Astrocyte of the spinal cord (primary cell): Measurements from ENCODE around the gene CHCHD6.

ENCODE experiments used
- DNase-seq: peaks from one replicate; pipeline ENCODE4 v3.0.0; 2011; ENCODE audit warnings: low read depth, low spot score
- H3K4me3 ChIP-seq: 2 replicates; pipeline ENCODE4 v1.5.1; 2011; ENCODE audit warnings: low read depth, mild to moderate bottlenecking, low read length, moderate library complexity
- CTCF ChIP-seq: IDR thresholded peaks from 2 replicates; pipeline ENCODE4 v1.5.1; 2012; ENCODE audit warnings: low read depth, mild to moderate bottlenecking, low read length, inconsistent platforms
- in situ Hi-C: cut with HindIII; loops from 2 replicates; pipeline ENCODE4 v1.10.0; 2017; ENCODE audit warnings: low sequenced_read_pairs

The CHCHD6 gene

GRCh38 chr3:126994661-126995245, 290.7 kb downstream of the CHCHD6 start:
- H3K4me3 ChIP-seq = no peak overlapping the region
- in situ Hi-C loops = no loop called here

GRCh38 chr3:126995254-126995780, 291.3 kb downstream of the CHCHD6 start:
- no peak for TF ChIP-seq CTCF
- no peak overlapping the region for H3K4me3 ChIP-seq
- in situ Hi-C loops = no loop called here
- no peak for DNase-seq

More at GRCh38 chr3:126994661-126995245, 290.7 kb downstream of the CHCHD6 start:
- no peak for DNase-seq
- TF ChIP-seq CTCF = no peak

- in situ Hi-C loops = no loop called here
- peak; percentile 30 for TF ChIP-seq CTCF
- no peak for DNase-seq
- no peak overlapping the region for H3K4me3 ChIP-seq
These were observed 292.0 kb downstream of the CHCHD6 start for GRCh38 chr3:126995926-126996512.

- TF ChIP-seq CTCF = no peak
- in situ Hi-C loops = no loop called here
- DNase-seq = peak; percentile 39
- no peak overlapping the region for H3K4me3 ChIP-seq
These were observed 292.9 kb downstream of the CHCHD6 start for GRCh38 chr3:126996905-126997304.

GRCh38 chr3:126997455-126998038, 293.5 kb downstream of the CHCHD6 start:
- in situ Hi-C loops = no loop called here
- DNase-seq = no peak
- no peak for TF ChIP-seq CTCF
- H3K4me3 ChIP-seq = no peak overlapping the region

GRCh38 chr3:126998320-126998719, 294.3 kb downstream of the CHCHD6 start:
- in situ Hi-C loops = no loop called here
- no peak overlapping the region for H3K4me3 ChIP-seq
- DNase-seq = no peak
- TF ChIP-seq CTCF = no peak
